Gastrocnemius medialis (tissue), 4 donors: Measurements from ENCODE around the gene ACAD9. TPM values are rescaled to one million over a fixed set of nuclear protein-coding genes. Genes with fewer than 3 reads are reported as not detected.
"Not testable (repeated sequence)": the region's sequence is repeated elsewhere in the genome, so short reads cannot be mapped to it uniquely, and the experiment has no call there.

Experiments used
- ATAC-seq, 2 donors: fragments of 150-250 bp; one replicate each; pipeline ENCODE4 v1.9.1; 2016
- DNase-seq, 2 donors: peaks; one replicate each; pipeline ENCODE4 v3.0.0-alpha.2; 2019
- H3K27ac ChIP-seq, 4 donors: fragments of 200-600 bp; sonication (generic); 1 replicate in 1 of 4; 2 replicates in 3 of 4; pipeline ENCODE4 v1.5.1; 2016 to 2018; ENCODE audit warnings: mild to moderate bottlenecking in 2 of 4, moderate library complexity in 1 of 4
- H3K27me3 ChIP-seq, 3 donors: fragments of 200-600 bp; sonication (generic) in 2 of 3; 1 replicate in 1 of 3; 2 replicates in 2 of 3; pipeline versions ENCODE4 v1.5.1 to v1.6.0; 2016 to 2019; ENCODE audit warnings: mild to moderate bottlenecking in 1 of 3, moderate library complexity in 1 of 3
- H3K36me3 ChIP-seq, 2 donors: fragments of 200-600 bp; sonication (generic) in 1 of 2; one replicate each; pipeline ENCODE4 v1.5.1; 2017 to 2018
- H3K4me1 ChIP-seq, 2 donors: fragments of 200-600 bp; sonication (generic) in 1 of 2; one replicate each; pipeline ENCODE4 v1.5.1; 2016 to 2017; ENCODE audit warnings: mild to moderate bottlenecking in 2 of 2
- H3K4me3 ChIP-seq, 4 donors: fragments of 200-600 bp; sonication (generic) in 3 of 4; 1 replicate in 1 of 4; 2 replicates in 3 of 4; pipeline ENCODE4 v1.5.1; 2016 to 2019; ENCODE audit warnings: mild to moderate bottlenecking in 2 of 4
- H3K9me3 ChIP-seq, 3 donors: fragments of 200-600 bp; sonication (generic) in 2 of 3; 1 replicate in 1 of 3; 2 replicates in 2 of 3; pipeline ENCODE4 v1.5.1; 2016 to 2019
- CTCF ChIP-seq, 5 experiments: fragments of 450-650 bp in 3 of 5; fragments of 200-600 bp in 2 of 5; sonication (generic) in 2 of 5; IDR thresholded peaks in 4 of 5; conservative IDR thresholded peaks in 1 of 5; 1 replicate in 4 of 5; 2 replicates in 1 of 5; pipeline ENCODE4 v1.5.1; 2016 to 2019; ENCODE audit warnings: antibody characterized with exemption in 5 of 5, mild to moderate bottlenecking in 3 of 5, moderate library complexity in 3 of 5
- POLR2A ChIP-seq, 2 donors: fragments of 450-650 bp; IDR thresholded peaks; one replicate each; pipeline ENCODE4 v1.6.1; 2017; ENCODE audit warnings: antibody characterized with exemption in 2 of 2, mild to moderate bottlenecking in 2 of 2, moderate library complexity in 2 of 2
- in situ Hi-C, 4 donors: fragments of 200-750 bp; cut with MboI; loops; one replicate each; pipeline versions ENCODE4 v1.15.0 to v1.8.0; 2017; ENCODE audit warnings: low sequenced_read_pairs in 4 of 4
- intact Hi-C: fragments of 100-400 bp; cut with DNase I; formaldehyde crosslinking; loops from one replicate; pipeline ENCODE4 v1.15.1; 2023; ENCODE audit warnings: low total_unique reads
- total RNA-seq, 4 donors: library from RNA; depleted of rRNA; stranded (reverse); fragments of >200 nt; gene quantifications; one replicate each; pipeline versions ENCODE4 v1.1.0 to v1.2.3, GENCODE V29; 2016

Gene ACAD9
- total RNA-seq, 4 donors from 2014 or later: 26.3 to 43.0 (median 37.5) TPM

GRCh38 chr3:128922804-128923459, 43.5 kb downstream of the ACAD9 start:
- DNase-seq: no peak
- no peak for ATAC-seq
- in situ Hi-C loops: no loop called here
- Histone ChIP-seq H3K4me1 (no peaks in the 10 kb centered on the region), H3K36me3 (no peaks in the 10 kb centered on the region), H3K27me3 (no peaks in the 10 kb centered on the region), H3K27ac (no peak overlapping the region), H3K4me3 (no peak overlapping the region), H3K9me3 (no peaks in the 10 kb centered on the region)
- TF ChIP-seq CTCF (IDR thresholded peaks at IDR 0.05 in 4 of 5, conservative IDR thresholded peaks at IDR 0.05 in 1 of 5) (no peak), POLR2A (IDR thresholded peaks at IDR 0.05) (no peak)
- intact Hi-C loops: no loop called here

GRCh38 chr3:128923576-128923975, 44.2 kb downstream of the ACAD9 start:
- Histone ChIP-seq H3K4me1 (no peaks in the 10 kb centered on the region), H3K27me3 (no peaks in the 10 kb centered on the region), H3K36me3 (no peaks in the 10 kb centered on the region), H3K9me3 (no peaks in the 10 kb centered on the region), H3K27ac (no peak overlapping the region), H3K4me3 (no peak overlapping the region)
- TF ChIP-seq POLR2A (IDR thresholded peaks at IDR 0.05) (no peak), CTCF (IDR thresholded peaks at IDR 0.05 in 4 of 5, conservative IDR thresholded peaks at IDR 0.05 in 1 of 5) (no peak)
- no peak for DNase-seq
- in situ Hi-C loops (no loop called here), intact Hi-C loops (no loop called here)
- no peak for ATAC-seq

GRCh38 chr3:128923986-128924385, 44.6 kb downstream of the ACAD9 start:
- H3K4me1 ChIP-seq, in situ Hi-C loops, H3K4me3 ChIP-seq, H3K27ac ChIP-seq, intact Hi-C loops, ATAC-seq, H3K27me3 ChIP-seq, H3K36me3 ChIP-seq, H3K9me3 ChIP-seq, DNase-seq: not testable (repeated sequence)

- no peaks in the 10 kb centered on the region for H3K27me3 ChIP-seq
- no peaks in the 10 kb centered on the region for H3K4me1 ChIP-seq
- TF ChIP-seq POLR2A (IDR thresholded peaks at IDR 0.05) (no peak), CTCF (IDR thresholded peaks at IDR 0.05 in 4 of 5, conservative IDR thresholded peaks at IDR 0.05 in 1 of 5) (no peak)
- H3K36me3 ChIP-seq: no peaks in the 10 kb centered on the region
- no peak overlapping the region for H3K27ac ChIP-seq
- in situ Hi-C loops (no loop called here), intact Hi-C loops (no loop called here)
- H3K9me3 ChIP-seq: no peaks in the 10 kb centered on the region
- DNase-seq: no peak
- ATAC-seq: no peak
- H3K4me3 ChIP-seq: no peak overlapping the region
Measured at GRCh38 chr3:128929364-128929763, 49.9 kb downstream of the ACAD9 start.

- ATAC-seq: no peak
Measured at GRCh38 chr3:128931046-128931445, 51.6 kb downstream of the ACAD9 start.

More at GRCh38 chr3:128931046-128931445, 51.6 kb downstream of the ACAD9 start:
- Histone ChIP-seq H3K27ac (no peak overlapping the region), H3K4me3 (no peak overlapping the region), H3K36me3 (no peaks in the 10 kb centered on the region), H3K9me3 (no peaks in the 10 kb centered on the region), H3K4me1 (no peaks in the 10 kb centered on the region), H3K27me3 (no peaks in the 10 kb centered on the region)
- no peak for DNase-seq
- in situ Hi-C loops: no loop called here
- no peak for TF ChIP-seq POLR2A (IDR thresholded peaks at IDR 0.05)
- TF ChIP-seq CTCF (IDR thresholded peaks at IDR 0.05 in 4 of 5, conservative IDR thresholded peaks at IDR 0.05 in 1 of 5): no peak
- intact Hi-C loops: no loop called here
